GM12873 (cell line): ENCODE measurements around the gene PROX2.

Experiments used
- CTCF ChIP-seq: IDR thresholded peaks from 2 replicates; pipeline ENCODE4 v1.5.1; 2012; ENCODE audit warnings: low read depth, mild to moderate bottlenecking, moderate library complexity, low read length, control low read depth; ENCODE audit not compliant: insufficient read depth; ENCODE audit errors: missing control alignments

The PROX2 gene

GRCh38 chr14:74888164-74889158, 12.5 kb upstream of the PROX2 start:
- TF ChIP-seq CTCF = no peak

GRCh38 chr14:74886001-74886400, 10.1 kb upstream of the PROX2 start:
- no peak for TF ChIP-seq CTCF

- TF ChIP-seq CTCF = no peak
These were observed 6.4 kb upstream of the PROX2 start for GRCh38 chr14:74882103-74882920.

GRCh38 chr14:74881431-74882102, 5.6 kb upstream of the PROX2 start, which contains the start of gene DLST:
TSS of gene DLST (plus strand) at chr14:74881916. CDS start at chr14:74881954, 38 bp downstream.
- TF ChIP-seq CTCF = no peak

GRCh38 chr14:74879427-74880182, 3.7 kb upstream of the PROX2 start:
- no peak for TF ChIP-seq CTCF

GRCh38 chr14:74875204-74875603, 741 bp downstream of the PROX2 start:
- no peak for TF ChIP-seq CTCF
